22Rv1 (cell line): Measurements from ENCODE around the gene IFT52.

Source experiments
- H3K27ac ChIP-seq: fragments of 450-650 bp; 2 replicates; pipeline ENCODE4 v1.5.1; 2017
- CTCF ChIP-seq: fragments of 450-650 bp; IDR thresholded peaks from 2 replicates; pipeline ENCODE4 v1.5.1; 2017; ENCODE audit warnings: mild to moderate bottlenecking
- ZFX ChIP-seq: fragments of 450-650 bp; IDR thresholded peaks from 2 replicates; pipeline ENCODE4 v1.6.1; 2017; ENCODE audit warnings: antibody characterized with exemption, borderline replicate concordance

IFT52 gene

DNA sequence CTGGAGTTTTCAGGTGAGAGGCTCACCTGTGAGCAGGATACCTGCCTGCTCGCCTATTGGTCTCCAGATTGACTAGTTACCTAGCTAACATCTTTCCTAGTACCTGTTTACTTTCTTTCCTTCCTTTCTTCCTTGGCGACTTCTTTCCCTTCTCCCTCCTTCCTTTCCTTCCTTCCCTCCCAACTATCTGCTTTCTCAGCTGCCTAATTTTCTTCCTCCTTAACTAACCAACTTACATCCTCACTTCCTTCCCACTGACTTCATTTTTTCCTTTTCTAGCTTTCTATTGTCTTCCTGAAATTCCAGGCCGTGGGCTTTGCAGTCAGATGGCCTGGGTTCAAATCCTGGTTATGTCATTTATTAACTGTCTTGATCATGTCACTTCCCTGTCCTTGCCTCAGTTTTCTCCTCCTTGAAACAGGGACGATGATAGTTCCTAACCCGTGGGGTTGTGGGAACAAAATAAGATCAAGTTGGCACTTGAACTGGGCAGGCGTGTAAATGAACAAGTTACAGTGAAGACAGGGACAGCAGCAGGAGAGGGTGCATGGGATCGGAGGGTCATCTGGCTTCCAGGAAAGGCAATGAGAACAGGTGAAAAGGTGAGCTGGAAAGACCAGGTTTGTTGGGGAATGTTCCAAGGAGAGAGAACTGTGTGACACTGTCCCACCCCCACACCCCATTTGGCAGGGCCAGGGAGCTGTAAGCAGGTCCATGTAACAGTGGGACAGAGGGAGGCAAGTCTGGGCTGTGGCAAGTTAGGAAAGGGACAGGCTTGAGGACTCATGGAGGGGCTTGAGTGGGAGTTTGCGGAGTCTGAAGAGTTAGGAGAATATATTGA lies 31.4 kb upstream of the IFT52 start:
- TF ChIP-seq ZFX (no peak), CTCF (no peak)
- peak overlapping the region; percentile 97 for H3K27ac ChIP-seq

GRCh38 chr20:43560974-43561373 lies 29.8 kb upstream of the IFT52 start:
- TF ChIP-seq CTCF, result no peak
- TF ChIP-seq ZFX, result no peak
- no peak overlapping the region for H3K27ac ChIP-seq

DNA sequence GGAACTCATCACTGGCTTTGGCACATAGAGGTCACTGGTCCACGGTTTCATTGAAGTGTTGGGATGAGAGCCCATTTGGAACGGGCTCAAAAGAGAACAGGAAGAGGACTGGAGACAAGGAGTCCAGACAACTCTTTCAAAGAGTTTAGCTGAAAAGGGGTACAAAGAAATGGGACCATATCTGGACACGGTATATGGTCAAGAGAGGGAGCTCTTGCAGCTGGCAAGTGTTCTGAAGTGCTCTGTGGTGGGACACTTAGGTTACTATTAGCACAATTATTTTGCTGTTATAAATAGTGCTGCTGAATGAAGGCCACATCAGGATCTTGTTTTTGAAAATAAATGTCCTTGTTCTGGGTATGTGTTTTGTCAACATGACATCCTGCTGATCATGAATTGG lies 27.3 kb upstream of the IFT52 start:
- no peak for TF ChIP-seq ZFX
- no peak for TF ChIP-seq CTCF
- H3K27ac ChIP-seq, result no peak overlapping the region

- TF ChIP-seq CTCF (no peak), ZFX (no peak)
- no peak overlapping the region for H3K27ac ChIP-seq
Observed at GRCh38 chr20:43563991-43564390, 26.7 kb upstream of the IFT52 start.

DNA sequence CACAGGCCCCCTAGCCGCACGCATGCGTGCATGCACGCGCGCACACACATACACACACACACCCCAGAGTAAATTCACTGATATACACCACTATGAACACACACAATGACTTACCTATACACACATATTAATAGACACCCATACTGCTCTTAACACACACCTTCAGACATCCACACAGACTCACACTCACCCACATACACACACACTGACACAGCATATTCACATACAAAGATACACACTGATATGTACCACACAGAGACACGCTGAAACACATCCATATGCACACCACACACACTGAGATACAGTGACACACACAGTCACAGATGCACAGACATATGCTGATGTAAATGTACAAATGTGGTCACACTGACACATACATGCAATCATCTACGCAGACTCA lies 26.3 kb upstream of the IFT52 start:
- H3K27ac ChIP-seq, result no peak overlapping the region
- TF ChIP-seq CTCF (no peak), ZFX (no peak)

GRCh38 chr20:43564993-43565757 lies 25.6 kb upstream of the IFT52 start:
- no peak for TF ChIP-seq CTCF
- TF ChIP-seq ZFX, result no peak

GRCh38 chr20:43565758-43566104 lies 25.0 kb upstream of the IFT52 start:
- H3K27ac ChIP-seq, result no peak overlapping the region
- TF ChIP-seq ZFX (no peak), CTCF (no peak)

More at GRCh38 chr20:43564993-43565757, 25.6 kb upstream of the IFT52 start:
- H3K27ac ChIP-seq, result no peak overlapping the region
